Mucosa of descending colon (tissue), 3 donors: ENCODE data around the gene FKBP8. TPM values are rescaled to one million over a fixed set of nuclear protein-coding genes. Genes with fewer than 3 reads are reported as not detected.

Experiments used
- ATAC-seq: fragments of 200-7000 bp; cut with Tn5 transposase; one replicate; pipeline ENCODE4 v1.9.1; 2020; ENCODE audit warnings: mild to moderate bottlenecking, moderate library complexity
- DNase-seq, 3 donors: peaks; one replicate each; pipeline ENCODE4 v3.0.0-alpha.2; 2020
- H3K36me3 ChIP-seq: fragments of 200-600 bp; one replicate; pipeline ENCODE4 v1.8.0; 2021; ENCODE audit warnings: low read depth, mild to moderate bottlenecking
- H3K4me1 ChIP-seq: fragments of 200-600 bp; one replicate; pipeline ENCODE4 v1.8.0; 2021; ENCODE audit warnings: low read depth, mild to moderate bottlenecking
- H3K4me3 ChIP-seq: fragments of 200-600 bp; one replicate; pipeline ENCODE4 v1.8.0; 2021; ENCODE audit warnings: mild to moderate bottlenecking
- H3K9me3 ChIP-seq: fragments of 200-600 bp; one replicate; pipeline ENCODE4 v1.8.0; 2021; ENCODE audit warnings: mild to moderate bottlenecking
- CTCF ChIP-seq: fragments of 200-600 bp; IDR thresholded peaks from one replicate; pipeline ENCODE4 v1.8.0; 2022; ENCODE audit warnings: antibody characterized with exemption, mild to moderate bottlenecking
- intact Hi-C, 2 donors: fragments of 100-400 bp; cut with DNase I in 1 of 2; cut with micrococcal nuclease in 1 of 2; formaldehyde crosslinking; loops; one replicate each; pipeline versions ENCODE4 v1.11.0 to v1.11.1; 2022; cut with DNase I, micrococcal nuclease
- total RNA-seq, 3 donors: library from RNA; stranded (reverse); fragmentation: NEBNext Ultra II Directional in 2 of 3; extraction: Animal tissue kit (Norgen Biotek cat#: 25700) in 2 of 3; gene quantifications; one replicate each; pipeline versions ENCODE4 v1.2.1 to v1.2.4, GENCODE V29; 2021 to 2023
- donor health status: DM: no; HTN: no; CAD: no; lungs with moderate emphysema.
- donor health status: DM: no; HTN: no; CAD: no.
- donor health status: DM: no; HTN: yes; CAD: no.

FKBP8 gene
- total RNA-seq, 3 donors from 2014 or later: 152 to 256 (median 162) TPM

GRCh38 chr19:18486746-18487145 lies 56.6 kb downstream of the FKBP8 start:
- ATAC-seq: no peak
- intact Hi-C loops: no loop called here
- peaks cover 39% of the 10 kb centered on the region for H3K4me1 ChIP-seq

GRCh38 chr19:18484992-18485391 lies 58.4 kb downstream of the FKBP8 start:
- H3K9me3 ChIP-seq: no peaks in the 10 kb centered on the region
- H3K4me1 ChIP-seq: peaks cover 46% of the 10 kb centered on the region
- H3K36me3 ChIP-seq: no peaks in the 10 kb centered on the region
- H3K4me3 ChIP-seq: no peak overlapping the region
- no peak for DNase-seq
- intact Hi-C loops: no loop called here
- ATAC-seq: no peak
- TF ChIP-seq CTCF: no peak

More at GRCh38 chr19:18486746-18487145, 56.6 kb downstream of the FKBP8 start:
- Histone ChIP-seq H3K9me3 (no peaks in the 10 kb centered on the region), H3K4me3 (no peak overlapping the region), H3K36me3 (no peaks in the 10 kb centered on the region)
- no peak for TF ChIP-seq CTCF
- DNase-seq: no peak

DNA sequence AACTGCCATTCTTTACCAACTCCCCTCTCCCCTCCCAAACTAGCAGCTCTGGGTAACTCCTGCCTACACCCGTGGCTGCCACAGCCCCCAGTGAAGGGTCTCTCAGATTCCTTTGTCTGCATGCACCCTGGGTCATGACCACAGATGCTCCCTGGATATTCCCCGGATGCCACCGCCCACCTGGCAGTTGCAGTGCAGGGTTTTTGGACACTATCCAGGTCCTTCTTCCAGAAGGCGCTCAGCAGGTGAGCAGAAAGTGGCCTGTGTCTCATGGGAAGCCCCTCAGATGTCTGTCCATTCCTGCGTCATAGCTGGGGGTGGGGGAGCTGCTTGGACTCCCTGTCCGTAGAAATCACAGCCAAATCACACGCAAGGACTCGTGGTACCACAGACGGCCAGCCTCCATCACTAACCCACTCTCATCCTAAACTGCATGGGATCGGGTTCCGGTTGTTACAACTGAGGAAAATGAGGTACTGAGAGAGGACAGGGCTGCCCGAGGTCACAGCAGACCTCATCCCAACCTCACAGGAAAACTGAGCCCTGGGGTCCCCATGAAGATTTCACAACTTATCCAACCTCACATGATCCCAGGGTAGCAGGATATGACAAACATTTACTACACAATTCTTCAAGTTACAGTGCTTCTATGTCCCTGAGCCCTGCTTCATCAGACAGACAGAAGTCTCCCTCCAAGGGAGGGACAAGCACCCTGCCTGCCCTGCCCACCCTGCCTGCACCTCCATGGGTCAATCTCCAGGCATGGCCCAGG lies 60.1 kb downstream of the FKBP8 start:
- ATAC-seq (no peak), DNase-seq (no peak)
- no peak for TF ChIP-seq CTCF
- H3K36me3 ChIP-seq: no peaks in the 10 kb centered on the region
- H3K4me1 ChIP-seq: peaks cover 60% of the 10 kb centered on the region
- intact Hi-C loops: no loop called here
- no peak overlapping the region for H3K4me3 ChIP-seq
- no peaks in the 10 kb centered on the region for H3K9me3 ChIP-seq

Other genes starting within 250 kb of the FKBP8 start
- gene LSM4, start 220.5 kb downstream of the FKBP8 start, total RNA-seq: 100 to 1,000 TPM in 2 of 3 donors, 10 to 100 TPM in 1; 86.3 to 158 (median 124) TPM
- 10 to 100 TPM; 77.1 to 97.4 (median 91.5) TPM for gene PGPEP1, start 203.0 kb downstream of the FKBP8 start, total RNA-seq
- 10 to 100 TPM; 13.8 to 28.2 (median 20.4) TPM for gene GDF15, start 157.4 kb downstream of the FKBP8 start, total RNA-seq
- gene LRRC25, start 146.0 kb downstream of the FKBP8 start, total RNA-seq: 1 to 10 TPM; 2.1 to 8.8 (median 5.8) TPM
- gene SSBP4, start 124.2 kb downstream of the FKBP8 start, total RNA-seq: 10 to 100 TPM; 31.2 to 48.6 (median 41.1) TPM
- gene ISYNA1, start 105.4 kb downstream of the FKBP8 start, total RNA-seq: 10 to 100 TPM; 10.2 to 20.0 (median 13.2) TPM
- gene ELL, start 21.5 kb downstream of the FKBP8 start, total RNA-seq: 10 to 100 TPM; 17.8 to 21.6 (median 18.9) TPM
- 10 to 100 TPM; 63.2 to 76.9 (median 68.8) TPM for gene KXD1, start 14.3 kb upstream of the FKBP8 start, total RNA-seq
- 100 to 1,000 TPM; 771 to 910 (median 811) TPM for gene UBA52, start 28.3 kb upstream of the FKBP8 start, total RNA-seq
- gene REX1BD, start 45.2 kb upstream of the FKBP8 start, total RNA-seq: 10 to 100 TPM; 48.2 to 55.4 (median 49.3) TPM
- gene CRLF1, start 63.2 kb upstream of the FKBP8 start, total RNA-seq: 1 to 10 TPM; 1.3 to 7.0 (median 6.6) TPM
- gene TMEM59L, start 69.3 kb upstream of the FKBP8 start, total RNA-seq: 10 to 100 TPM in 1 of 3 donors, 1 to 10 TPM in 1, under 1 TPM in 1; 0.93 to 10.5 (median 1.4) TPM
- 10 to 100 TPM in 1 of 3 donors, 1 to 10 TPM in 2; 7.6 to 16.6 (median 8.9) TPM for gene KLHL26, start 93.5 kb upstream of the FKBP8 start, total RNA-seq
- gene CRTC1, start 140.1 kb upstream of the FKBP8 start, total RNA-seq: 10 to 100 TPM; 11.5 to 15.1 (median 12.5) TPM
- gene COMP, start 247.7 kb upstream of the FKBP8 start, total RNA-seq: under 1 TPM in 2 of 3 donors, not detected in 1; 0.12 to 0.95 TPM